GM19035 (cell line): Measurements from ENCODE around the gene KRT3.
"Not testable (repeated sequence)": the region's sequence is repeated elsewhere in the genome, so short reads cannot be mapped to it uniquely, and the experiment has no call there.

Source experiments
- ATAC-seq: cut with Tn5 transposase; IDR thresholded peaks from one replicate; pipeline ENCODE4 v1.9.1; 2021; ENCODE audit not compliant: unreplicated experiment

The KRT3 gene

DNA sequence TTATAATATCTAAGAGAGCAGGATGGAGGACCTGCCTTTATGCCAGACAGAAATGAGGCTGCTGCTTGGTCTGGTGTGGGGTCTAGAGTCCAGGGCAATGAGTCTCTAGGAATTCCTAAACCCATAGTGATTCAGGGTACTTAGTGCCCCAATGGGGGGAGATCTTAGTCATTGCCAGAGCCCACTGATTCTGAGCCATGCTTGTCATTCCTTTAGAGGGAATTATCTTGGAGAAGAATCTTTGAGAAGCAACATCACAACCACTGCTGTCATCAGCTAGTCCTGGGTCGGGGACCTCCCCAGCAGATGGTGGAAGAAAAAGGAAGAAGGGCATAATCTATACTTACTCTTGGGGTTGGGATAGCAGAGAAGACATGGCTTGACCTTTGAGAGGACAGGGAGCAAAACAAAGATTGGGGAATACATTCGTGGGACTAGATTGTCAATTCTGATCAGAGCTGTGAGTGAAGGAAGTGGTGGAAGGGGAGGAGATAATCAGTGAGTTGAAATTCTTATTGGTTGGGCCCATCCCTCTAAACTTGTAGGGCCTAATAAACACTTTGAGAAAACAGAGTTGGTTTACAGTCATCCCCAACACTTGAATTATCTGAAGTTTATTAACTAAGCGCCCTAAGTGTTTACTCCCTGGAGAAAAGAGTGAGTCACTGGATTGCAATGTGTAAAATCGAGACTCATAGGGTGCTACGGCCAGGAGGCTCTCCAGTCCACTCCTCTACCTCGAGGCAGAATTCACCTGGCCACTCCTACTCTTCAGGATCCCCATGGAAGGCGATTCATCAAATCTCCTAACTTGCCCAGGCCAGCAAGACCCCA lies 3.0 kb upstream of the KRT3 start:
- no peak for ATAC-seq

DNA sequence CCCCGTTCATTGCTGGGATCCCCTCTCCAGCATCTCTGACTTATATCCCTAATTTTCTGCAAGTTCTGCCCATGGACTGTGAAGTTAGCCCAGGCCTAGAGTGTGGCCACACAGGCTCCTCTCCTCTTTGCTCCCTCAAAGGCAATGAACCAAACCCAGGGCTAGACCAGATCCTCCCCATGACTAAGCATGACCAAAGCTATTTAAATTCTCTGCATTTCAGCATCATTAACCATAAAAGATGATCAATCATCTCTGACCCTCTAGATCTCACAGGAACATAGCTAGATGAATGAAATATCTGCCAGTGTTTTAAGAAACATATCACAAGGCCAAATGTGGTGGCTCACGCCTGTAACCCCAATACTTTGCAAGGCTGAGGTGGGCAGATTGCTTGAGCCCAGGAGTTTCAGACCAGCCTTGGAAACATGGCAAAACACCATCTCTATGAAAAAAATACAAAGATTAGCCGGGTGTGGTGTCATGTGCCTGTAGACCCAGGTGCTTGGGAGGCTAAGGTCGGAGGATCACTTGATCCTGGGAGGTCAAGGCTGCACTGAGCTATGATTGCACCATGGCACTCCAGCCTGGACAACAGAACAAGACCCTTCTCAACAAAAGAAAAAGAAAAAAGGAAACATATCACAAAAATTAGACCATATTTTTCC lies 2.2 kb upstream of the KRT3 start:
- no peak for ATAC-seq

DNA sequence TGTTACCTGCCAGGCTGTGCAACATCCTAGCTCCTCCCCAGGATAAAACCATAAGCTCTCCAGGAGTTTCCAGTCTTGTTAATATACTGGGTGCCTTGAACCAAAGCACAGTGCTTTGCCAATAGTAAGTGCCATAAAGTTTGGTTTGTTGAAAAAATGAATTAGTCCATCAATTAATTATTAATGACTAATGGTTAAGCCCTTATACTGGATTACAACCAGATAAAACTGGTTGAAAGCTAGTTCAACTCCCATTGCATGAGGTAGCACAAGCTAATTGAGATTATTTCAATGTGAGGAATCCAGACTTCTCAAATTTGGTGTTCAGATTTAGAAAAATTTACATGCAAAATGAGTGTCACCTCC lies 1.6 kb upstream of the KRT3 start:
- ATAC-seq, result no peak

DNA sequence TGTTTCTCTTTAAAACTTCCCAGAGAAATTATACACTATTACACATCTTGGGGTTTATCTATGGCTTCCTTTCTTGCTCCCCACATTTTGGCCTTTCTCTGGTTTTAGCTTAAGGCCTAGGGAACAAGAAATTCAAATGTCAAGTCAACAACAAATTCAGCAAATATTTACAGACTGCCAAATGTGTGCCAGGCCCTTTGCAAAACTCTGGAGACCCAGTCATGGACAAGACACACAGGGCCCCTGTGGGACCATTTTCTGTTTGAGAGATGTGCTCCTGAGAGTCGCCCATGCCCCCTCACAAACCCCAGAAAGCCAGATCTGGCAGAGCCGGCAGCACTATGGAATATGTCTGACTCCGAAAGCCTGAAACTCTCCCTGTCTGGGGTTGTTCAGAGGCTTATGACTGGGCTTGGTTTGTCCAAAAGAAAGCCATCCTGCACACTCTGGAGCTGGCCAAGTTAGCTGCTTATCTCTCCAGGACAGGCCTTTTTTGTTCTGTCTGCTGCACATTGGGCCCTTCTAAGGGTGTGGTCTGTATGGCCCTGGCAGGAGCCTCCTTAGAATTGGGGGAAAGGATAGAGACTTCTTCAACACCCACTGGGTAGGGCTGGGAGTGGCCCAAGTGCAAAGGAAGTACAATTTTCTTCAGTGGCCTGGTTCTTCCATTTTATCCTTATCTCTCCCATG lies 1.1 kb upstream of the KRT3 start:
- no peak for ATAC-seq

DNA sequence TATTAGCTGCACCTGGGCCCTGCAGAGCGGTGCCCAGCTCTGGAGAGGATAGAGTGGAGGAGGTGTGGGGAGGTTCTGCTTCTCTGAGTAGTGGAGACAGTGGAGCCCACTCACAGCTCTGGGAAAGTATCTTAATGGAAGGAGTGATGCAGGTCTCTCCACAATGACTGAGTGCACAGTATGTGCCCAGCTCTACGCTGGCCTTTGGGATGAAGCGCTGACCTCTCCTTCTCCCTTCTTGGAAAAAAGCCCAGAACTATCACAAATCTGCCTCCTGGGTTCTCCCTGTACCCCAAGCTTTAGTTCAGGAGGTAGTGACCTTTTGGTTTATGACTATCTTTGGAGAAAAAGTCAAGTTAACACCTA lies 495 bp upstream of the KRT3 start:
- ATAC-seq, result no peak

DNA sequence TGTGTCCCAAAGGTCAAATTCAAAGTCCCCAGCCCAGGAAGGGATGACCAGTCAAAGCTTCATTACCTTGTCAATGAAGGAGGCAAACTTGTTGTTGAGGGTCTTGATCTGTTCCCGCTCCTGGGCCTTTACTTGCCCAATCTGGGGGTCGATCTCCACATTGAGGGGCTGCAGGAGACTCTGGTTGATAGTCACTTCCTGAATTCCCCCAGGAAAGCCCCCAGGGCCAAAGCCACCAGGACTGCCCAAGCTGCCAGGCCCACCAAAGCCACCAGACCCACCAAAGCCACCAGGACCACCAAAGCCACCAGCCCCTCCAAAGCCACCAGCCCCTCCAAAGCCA lies 614 bp downstream of the KRT3 start:
- not testable (repeated sequence) for ATAC-seq

DNA sequence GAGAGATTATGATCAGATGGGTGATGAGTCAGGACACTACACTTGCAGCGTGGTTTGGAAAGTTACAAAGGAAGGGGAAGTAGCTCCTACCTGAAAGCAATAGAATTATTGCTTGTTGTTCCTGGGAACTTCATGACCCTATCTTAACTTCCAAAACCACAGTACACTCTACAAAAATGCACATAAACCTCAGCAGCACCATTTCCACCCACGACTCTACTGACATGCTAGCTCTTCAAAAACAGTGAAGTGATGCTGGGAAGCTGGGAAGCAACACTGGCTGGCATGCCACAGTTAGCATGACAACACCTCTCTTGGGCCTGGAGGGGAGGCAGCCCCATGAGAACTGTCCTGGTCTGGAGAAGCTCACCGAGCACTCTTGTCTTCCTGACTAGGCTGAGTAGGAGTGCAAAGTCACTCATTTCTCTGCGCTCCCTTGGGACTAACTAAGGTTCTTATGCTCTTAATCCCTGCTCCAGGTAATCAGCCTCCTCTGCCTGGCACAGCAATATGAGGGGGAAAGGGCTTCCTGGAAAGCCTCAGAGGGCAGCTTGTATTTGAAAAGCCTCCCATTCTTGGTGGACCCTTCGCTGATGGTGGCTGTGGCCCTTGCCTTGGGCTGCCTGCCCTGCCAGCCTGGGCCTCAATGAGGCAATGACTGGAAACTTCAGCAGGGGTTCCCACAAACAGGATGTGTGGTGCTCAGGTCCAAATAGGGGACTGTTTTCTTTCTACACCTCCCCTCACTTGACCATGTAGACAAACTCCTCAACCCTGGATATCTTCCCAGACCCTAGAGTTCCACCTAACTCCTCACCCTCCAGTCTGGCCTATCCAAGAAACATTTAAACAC lies 1.2 kb downstream of the KRT3 start:
- ATAC-seq, result no peak

DNA sequence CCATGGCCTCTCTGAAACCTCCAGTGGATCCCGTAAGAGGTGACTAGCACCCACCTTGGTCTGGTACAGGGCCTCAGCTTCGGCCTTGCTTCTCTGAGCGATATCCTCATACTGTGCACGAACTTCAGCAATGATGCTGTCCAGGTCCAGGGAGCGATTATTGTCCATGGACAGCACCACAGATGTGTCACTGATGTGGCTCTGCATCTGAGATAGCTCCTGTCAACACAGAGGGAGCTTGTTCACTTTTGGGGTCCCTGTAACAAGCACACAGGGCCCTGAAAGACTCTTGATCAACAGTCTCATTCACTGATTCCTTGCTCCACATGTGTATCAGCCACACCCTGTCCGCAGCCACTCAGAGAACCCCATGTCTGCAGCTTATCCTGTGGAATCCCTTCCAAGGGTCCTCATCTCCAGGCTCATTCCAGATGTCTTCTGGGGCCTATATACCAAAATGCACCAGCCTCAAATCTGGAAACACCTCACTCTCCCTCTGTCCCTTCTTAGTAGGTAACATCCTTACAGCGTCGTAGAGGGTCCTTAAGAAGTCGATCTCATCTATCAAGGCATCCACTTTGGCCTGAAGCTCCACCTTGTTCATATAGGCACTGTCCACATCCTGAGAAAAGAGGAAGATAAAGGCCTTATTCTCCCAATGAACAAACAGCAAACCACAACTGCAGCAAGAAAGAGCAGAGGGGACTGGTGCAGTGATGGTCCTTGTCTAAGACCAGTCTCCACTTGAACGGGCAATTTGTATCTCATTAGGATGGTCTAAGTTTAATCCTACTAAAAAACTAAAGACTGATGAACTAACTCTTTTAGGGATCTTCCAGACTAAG lies 3.5 kb downstream of the KRT3 start:
- no peak for ATAC-seq

DNA sequence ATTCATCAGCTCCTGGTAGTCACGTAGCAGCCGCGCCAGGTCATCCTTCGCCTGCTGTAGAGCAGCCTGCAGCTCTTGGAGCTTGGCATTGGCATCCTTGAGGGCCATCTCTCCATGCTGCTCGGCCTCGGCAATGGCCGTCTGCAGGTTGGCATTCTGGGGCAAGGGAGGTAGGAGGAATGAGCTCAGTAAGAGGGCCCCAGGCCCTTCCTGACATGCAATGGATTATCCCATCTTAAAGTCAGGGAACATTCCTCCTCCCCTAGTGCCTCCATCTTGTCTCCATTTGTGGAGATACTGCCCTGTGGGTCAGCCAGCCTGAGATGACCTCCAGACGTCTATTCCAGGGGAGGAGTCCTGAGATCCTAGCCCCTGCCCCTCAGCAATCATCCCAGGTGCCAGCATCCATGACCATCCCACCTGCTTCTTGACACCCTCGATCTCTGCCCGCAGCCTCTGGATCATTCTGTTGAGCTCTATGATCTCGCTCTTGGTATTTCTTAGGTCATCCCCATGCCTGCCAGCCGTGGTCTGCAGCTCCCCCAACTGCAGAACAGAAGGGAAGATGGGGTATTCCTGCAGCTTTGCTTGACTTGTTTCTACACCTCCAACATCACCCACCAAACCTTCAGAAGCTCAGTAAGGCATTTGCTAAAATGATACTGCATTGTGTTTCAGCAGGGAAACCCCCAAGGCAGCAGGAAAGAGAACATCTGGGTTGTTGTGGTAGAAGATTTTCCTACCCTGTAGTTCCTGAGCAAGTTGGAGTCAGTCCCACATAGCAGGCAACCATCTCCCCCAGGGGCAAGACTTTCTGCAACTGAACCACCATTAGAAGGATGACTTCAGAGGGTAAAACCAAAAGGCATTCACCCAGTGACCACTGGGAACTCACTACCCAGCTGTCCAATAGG lies 4.4 kb downstream of the KRT3 start:
- no peak for ATAC-seq

DNA sequence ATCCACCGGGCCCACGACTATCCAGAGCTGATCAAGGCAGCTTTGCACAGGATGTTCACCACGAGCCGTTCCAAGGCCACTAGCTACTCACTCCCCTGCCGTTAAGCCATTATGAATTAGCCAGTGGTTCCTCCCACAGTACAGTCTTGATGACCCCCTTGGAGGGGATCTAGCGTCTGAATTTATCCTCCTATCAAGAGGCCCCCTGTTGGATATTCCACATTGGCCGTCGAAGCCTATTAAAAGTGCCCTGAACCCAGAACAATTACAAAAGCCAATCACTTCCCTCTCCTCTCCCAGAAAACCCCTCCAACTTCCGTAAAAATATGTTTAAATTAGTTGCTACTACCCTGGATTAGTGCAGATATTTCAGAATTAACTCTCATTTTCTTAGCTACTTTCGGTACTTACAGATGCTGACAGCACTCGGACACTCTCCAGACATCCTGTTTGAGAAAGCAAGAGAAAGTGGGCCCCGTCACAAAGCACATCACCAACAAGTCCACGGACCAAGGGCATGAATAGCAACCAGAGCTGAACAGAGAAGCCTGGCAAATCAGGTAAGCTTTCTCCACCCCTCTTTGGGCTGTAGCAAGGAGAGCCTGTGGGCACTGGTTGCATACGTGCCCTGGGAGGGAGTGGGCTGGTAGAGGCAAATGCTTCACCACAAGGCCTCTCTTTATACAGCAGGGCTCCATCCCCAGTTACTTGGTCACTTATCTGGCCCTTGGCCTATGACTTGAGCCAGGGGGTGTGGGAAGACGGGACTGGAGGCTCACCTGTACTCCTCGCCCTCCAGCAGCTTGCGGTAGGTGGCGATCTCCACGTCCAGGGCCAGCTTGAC lies 5.3 kb downstream of the KRT3 start:
- ATAC-seq, result no peak

DNA sequence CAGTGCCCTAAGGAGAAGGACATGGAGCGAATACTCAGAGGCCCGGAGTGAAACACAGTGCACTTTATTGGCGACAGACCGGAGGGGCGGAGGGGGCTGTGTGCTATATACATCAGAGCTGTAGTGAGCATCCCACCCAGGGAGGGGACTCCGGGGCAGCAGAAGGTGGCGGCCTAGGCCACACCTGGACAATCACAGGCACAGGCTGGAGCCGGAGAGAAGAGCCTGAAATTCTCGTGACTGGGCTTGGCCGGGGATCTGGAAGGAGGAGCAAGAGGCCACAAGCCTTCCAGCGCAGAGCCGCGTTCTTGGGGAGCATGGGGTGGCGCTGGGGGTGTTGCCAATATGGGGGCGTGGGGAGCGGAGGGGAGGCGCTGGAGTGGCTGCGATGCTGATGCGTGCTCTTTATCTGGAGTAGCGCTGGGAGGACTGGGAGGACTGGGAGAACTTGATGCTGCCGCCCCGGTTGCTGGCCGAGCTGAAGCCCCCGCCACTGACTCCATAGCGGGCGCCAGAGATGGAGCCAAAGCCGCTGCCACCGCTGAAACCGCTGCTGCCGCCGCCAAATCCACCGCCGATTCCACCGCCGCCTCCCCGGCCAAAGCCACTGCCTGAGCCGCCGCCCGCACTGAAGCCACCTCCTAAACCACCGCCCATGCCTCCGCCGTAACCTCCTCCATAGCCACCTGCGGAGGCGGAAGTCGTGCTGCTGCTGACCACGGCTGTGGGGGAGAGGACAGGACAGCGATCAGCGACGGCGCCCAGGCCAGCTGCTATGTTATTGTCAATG lies 6.1 kb downstream of the KRT3 start:
- no peak for ATAC-seq

DNA sequence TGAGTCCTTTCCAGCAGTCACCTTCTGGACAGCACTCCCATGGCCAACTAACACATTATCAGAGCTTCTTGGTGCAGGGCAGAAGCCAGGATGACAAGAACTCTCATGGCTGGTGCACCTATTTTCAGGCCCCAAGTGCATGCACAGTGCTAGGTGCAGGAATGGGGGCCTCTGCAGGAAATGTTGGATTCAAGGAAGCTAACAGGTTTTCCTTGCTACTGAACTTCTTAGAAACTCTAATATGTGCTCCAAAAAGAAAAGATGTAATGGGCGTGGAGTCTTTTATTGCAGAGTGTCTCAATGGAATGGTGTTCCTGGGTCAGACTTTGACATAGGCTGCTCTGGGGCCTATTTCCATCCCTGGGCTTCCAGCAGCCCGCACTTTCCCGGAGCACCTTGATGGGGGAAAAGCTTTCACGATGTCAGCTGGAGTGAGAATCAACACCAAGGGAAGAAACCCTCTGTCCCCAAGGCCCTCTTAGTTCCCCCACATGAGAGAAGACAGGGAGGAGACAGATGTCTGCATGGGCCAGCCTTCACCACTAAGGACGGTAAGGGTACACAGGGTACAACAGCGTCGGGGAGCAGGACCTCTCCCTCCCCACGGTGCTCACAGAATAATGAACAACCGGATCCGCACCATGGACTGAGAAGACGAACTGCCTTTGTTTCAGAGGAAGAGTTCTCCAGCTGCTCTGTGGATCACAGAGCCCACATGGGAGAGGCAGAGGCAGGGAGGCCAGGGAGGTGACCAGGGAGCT lies 6.9 kb downstream of the KRT3 start:
- ATAC-seq, result no peak

DNA sequence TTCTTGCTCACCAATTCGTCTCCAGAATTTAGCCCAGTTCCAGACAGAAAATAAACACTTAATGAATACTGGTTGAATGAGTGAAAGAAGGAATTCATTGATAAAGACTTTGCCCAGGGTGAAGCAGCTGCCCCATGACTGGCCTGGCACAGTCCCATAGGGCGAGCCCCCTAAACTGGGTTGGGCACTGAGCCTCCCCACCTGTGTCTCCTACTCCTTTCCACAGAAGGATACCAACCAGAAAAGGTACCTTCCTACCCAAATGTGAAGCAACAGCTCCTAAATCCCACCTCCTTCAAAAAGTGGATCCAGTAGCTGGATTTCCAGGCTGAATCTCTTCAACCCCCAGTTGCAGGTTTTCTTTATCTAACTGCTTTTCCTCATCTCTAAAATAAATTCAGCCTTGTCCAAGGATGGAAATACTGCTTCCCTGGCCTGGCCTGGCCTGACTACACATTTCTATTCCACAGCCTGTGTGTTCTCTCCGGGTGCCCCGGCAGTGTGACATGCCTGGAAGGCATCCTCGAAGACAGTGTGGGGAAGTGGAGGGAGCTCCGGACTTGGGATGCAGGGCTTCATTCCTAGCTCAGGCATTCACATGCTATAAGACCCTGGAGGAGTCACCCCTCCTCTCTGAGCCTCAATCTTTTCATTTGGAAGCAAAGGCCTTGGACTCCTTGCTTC lies 7.6 kb downstream of the KRT3 start:
- no peak for ATAC-seq

DNA sequence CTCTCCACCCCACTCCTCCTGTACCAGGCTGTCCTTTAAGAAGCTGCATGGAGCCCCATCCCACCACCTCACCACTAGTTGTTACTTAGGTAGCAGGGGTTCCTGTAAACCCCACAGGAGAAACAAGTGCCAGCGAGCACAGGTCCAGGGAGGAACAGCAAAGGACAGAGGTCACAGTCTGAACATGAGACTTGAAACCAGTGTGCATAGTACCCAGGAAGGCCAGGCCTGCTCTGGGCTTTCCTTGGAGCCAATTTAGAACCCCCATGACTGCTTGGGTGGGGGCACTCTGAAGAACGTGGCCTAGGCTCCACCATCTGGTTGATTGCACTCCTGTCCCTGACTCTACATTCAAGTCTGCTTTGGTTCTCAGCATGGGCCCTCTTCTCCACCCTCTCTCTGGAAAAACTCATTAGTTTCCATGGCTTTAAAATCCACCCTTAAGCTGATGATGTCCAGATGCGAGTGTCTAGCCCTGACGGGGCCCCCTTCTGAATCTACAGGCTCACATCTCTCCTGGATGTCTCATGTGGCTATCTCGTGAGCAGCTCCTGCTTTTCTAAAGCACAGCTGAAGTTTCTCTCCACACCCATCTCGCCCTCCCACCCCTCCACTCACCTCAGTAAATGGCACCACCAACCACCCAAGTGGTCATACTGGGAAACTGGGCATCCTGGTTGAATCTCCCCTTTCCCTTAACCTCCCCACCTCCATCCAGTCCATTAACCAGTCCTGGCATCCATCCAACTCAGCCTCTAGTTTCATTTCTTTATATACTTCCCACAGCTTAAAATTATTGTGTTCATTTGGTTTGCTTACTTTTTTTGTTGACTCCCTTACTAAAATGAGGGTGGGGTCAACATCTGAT lies 8.4 kb downstream of the KRT3 start:
- ATAC-seq, result no peak

DNA sequence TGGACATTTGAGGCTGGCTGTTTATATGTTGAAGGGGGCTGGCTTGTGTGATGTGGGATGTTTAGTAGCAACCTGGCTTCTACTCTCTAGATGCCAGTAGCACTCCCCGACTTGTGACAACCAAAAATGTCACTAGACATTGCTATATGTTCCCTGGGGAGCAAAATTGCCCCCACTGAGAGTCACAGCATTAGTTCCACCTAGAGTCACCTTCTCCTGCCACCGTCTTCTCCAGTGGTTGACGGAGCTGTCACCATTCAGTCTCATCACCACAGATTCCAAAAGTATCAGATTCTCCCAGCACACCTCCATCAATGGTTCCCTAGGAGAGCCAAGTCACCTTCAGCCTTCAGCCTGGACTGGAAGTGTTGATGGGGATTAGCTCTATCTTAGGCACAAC lies 11.0 kb downstream of the KRT3 start:
- ATAC-seq, result no peak
